HG03558 (cell line): ENCODE results near the gene CDH4.

ENCODE experiments used
- ATAC-seq: cut with Tn5 transposase; IDR thresholded peaks from one replicate; pipeline ENCODE4 v1.9.1; 2021; ENCODE audit warnings: moderate number of reproducible peaks; ENCODE audit not compliant: unreplicated experiment; ENCODE audit errors: extremely low read depth

Gene CDH4

GRCh38 chr20:61797971-61798411 lies 545.9 kb downstream of the CDH4 start:
- no peak for ATAC-seq

- no peak for ATAC-seq
Measured at GRCh38 chr20:61798632-61799031, 546.6 kb downstream of the CDH4 start.

GRCh38 chr20:61799394-61799923 lies 547.4 kb downstream of the CDH4 start:
- ATAC-seq = no peak

GRCh38 chr20:61799928-61800327 lies 547.9 kb downstream of the CDH4 start:
- ATAC-seq = no peak

- ATAC-seq = no peak
Measured at GRCh38 chr20:61800359-61801064, 548.5 kb downstream of the CDH4 start.

- no peak for ATAC-seq
Measured at GRCh38 chr20:61801065-61801360, 549.0 kb downstream of the CDH4 start.

- ATAC-seq = no peak
Measured at GRCh38 chr20:61801428-61801827, 549.4 kb downstream of the CDH4 start.

- ATAC-seq = no peak
Measured at GRCh38 chr20:61801857-61802442, 549.9 kb downstream of the CDH4 start.

- no peak for ATAC-seq
Measured at GRCh38 chr20:61802721-61803311, 550.8 kb downstream of the CDH4 start.

GRCh38 chr20:61803416-61803914 lies 551.4 kb downstream of the CDH4 start:
- ATAC-seq = no peak

GRCh38 chr20:61803915-61804751 lies 552.1 kb downstream of the CDH4 start:
- no peak for ATAC-seq

GRCh38 chr20:61804752-61805295 lies 552.8 kb downstream of the CDH4 start:
- no peak for ATAC-seq

GRCh38 chr20:61805365-61805764 lies 553.3 kb downstream of the CDH4 start:
- no peak for ATAC-seq

GRCh38 chr20:61805781-61806180 lies 553.7 kb downstream of the CDH4 start:
- ATAC-seq = no peak

GRCh38 chr20:61806314-61806713 lies 554.3 kb downstream of the CDH4 start:
- no peak for ATAC-seq

- no peak for ATAC-seq
Measured at GRCh38 chr20:61806995-61807394, 554.9 kb downstream of the CDH4 start.

- ATAC-seq = no peak
Measured at GRCh38 chr20:61807471-61808160, 555.6 kb downstream of the CDH4 start.

GRCh38 chr20:61808447-61808846 lies 556.4 kb downstream of the CDH4 start:
- ATAC-seq = no peak

GRCh38 chr20:61809006-61809770 lies 557.1 kb downstream of the CDH4 start:
- ATAC-seq = no peak
